DMS53 treated with DMSO at 0.1 percent for 48 hours (cell line): ENCODE results near the gene PFKM.
A peak's percentile ranks its signal among the peaks of the same experiment; 100 is the strongest.

Source experiments
- DNase-seq: peaks from one replicate; lab custom pipeline; 2025; ENCODE audit not compliant: unreplicated experiment; lab: John Stamatoyannopoulos, UW

The PFKM gene

GRCh38 chr12:48119078-48119833, at the start of gene PFKM:
Gene PFKM, plus strand, starts transcription at chr12:48119364. Its CDS starts 3,411 bp downstream, at chr12:48122775.
- DNase-seq: peak; percentile 93

GRCh38 chr12:48070033-48070432, 49.1 kb upstream of the PFKM start:
- DNase-seq: no peak

GRCh38 chr12:48070731-48071130, 48.4 kb upstream of the PFKM start:
- no peak for DNase-seq

- DNase-seq: no peak
Measured at GRCh38 chr12:48071808-48072207, 47.4 kb upstream of the PFKM start.

GRCh38 chr12:48072266-48072665, 46.9 kb upstream of the PFKM start:
- DNase-seq: no peak

GRCh38 chr12:48074266-48074665, 44.9 kb upstream of the PFKM start:
- DNase-seq: no peak

GRCh38 chr12:48075832-48076231, 43.3 kb upstream of the PFKM start:
- no peak for DNase-seq

- no peak for DNase-seq
Measured at GRCh38 chr12:48077111-48077510, 42.1 kb upstream of the PFKM start.

GRCh38 chr12:48078901-48079300, 40.3 kb upstream of the PFKM start:
- no peak for DNase-seq

GRCh38 chr12:48080285-48080684, 38.9 kb upstream of the PFKM start:
- no peak for DNase-seq

- no peak for DNase-seq
Measured at GRCh38 chr12:48080821-48081220, 38.3 kb upstream of the PFKM start.

- no peak for DNase-seq
Measured at GRCh38 chr12:48084066-48084465, 35.1 kb upstream of the PFKM start.

- no peak for DNase-seq
Measured at GRCh38 chr12:48084841-48085460, 34.2 kb upstream of the PFKM start.

- no peak for DNase-seq
Measured at GRCh38 chr12:48086327-48086726, 32.8 kb upstream of the PFKM start.

GRCh38 chr12:48092611-48093010, 26.6 kb upstream of the PFKM start:
- DNase-seq: no peak

GRCh38 chr12:48104531-48104930, 14.6 kb upstream of the PFKM start:
- DNase-seq: no peak

GRCh38 chr12:48105321-48105866, 13.8 kb upstream of the PFKM start:
- peak; percentile 48 for DNase-seq

- peak; percentile 97 for DNase-seq
Measured at GRCh38 chr12:48105867-48106680, 13.1 kb upstream of the PFKM start, which contains the start of gene SENP1. Gene SENP1, minus strand, starts transcription at chr12:48106079. Its CDS starts 4,607 bp downstream, at chr12:48101472.

GRCh38 chr12:48106681-48107613, 12.2 kb upstream of the PFKM start:
- DNase-seq: no peak

- DNase-seq: no peak
Measured at GRCh38 chr12:48109424-48109823, 9.7 kb upstream of the PFKM start.
